WTC11 (cell line): ENCODE results near the gene BIRC2. TPM values are rescaled to one million over a fixed set of nuclear protein-coding genes. Genes with fewer than 3 reads are reported as not detected.

ENCODE experiments used
- ATAC-seq: fragments of 200-7000 bp; cut with Tn5 transposase; 2 replicates; pipeline ENCODE4 v1.10.0; 2021; ENCODE audit warnings: mild to moderate bottlenecking, moderate library complexity
- CTCF ChIA-PET: fragments of 300-600 bp; sonication (Branson Sonifier 250); formaldehyde crosslinking; loops from one replicate; lab custom pipeline; 2021; ENCODE audit warnings: antibody characterized with exemption; lab: Charles Lee
- POLR2A ChIA-PET: fragments of 350-600 bp; sonication (Branson Sonifier 250); formaldehyde crosslinking; loops from one replicate; lab custom pipeline; 2021; ENCODE audit warnings: antibody characterized with exemption; lab: Charles Lee
- DNase-seq: peaks from one replicate; pipeline ENCODE4 v3.0.0; 2021; ENCODE audit warnings: low spot score
- H3K27ac Mint-ChIP-seq: 2 replicates; pipeline ENCODE4 v1.8.0; 2021; ENCODE audit warnings: mixed read lengths
- H3K27me3 Mint-ChIP-seq: 2 replicates; pipeline ENCODE4 v1.8.0; 2021; ENCODE audit warnings: low read depth, mild to moderate bottlenecking, moderate library complexity, mixed read lengths
- H3K36me3 Mint-ChIP-seq: 2 replicates; pipeline ENCODE4 v1.8.0; 2021; ENCODE audit warnings: mixed read lengths
- H3K4me1 Mint-ChIP-seq: 2 replicates; pipeline ENCODE4 v1.8.0; 2022; ENCODE audit warnings: mixed read lengths
- H3K4me3 Mint-ChIP-seq: 2 replicates; pipeline ENCODE4 v1.8.0; 2021; ENCODE audit warnings: mild to moderate bottlenecking, moderate library complexity, mixed read lengths
- H3K9me3 Mint-ChIP-seq: 2 replicates; pipeline ENCODE4 v1.8.0; 2021; ENCODE audit warnings: mixed read lengths
- CTCF ChIP-seq: fragments of 200-600 bp; IDR thresholded peaks from 2 replicates; pipeline ENCODE4 v1.8.0; 2022; ENCODE audit warnings: antibody characterized with exemption
- HMGXB4 ChIP-seq: sonication (generic); formaldehyde crosslinking; IDR thresholded peaks from 2 replicates; pipeline ENCODE4 v1.8.1; 2023; ENCODE audit warnings: mild to moderate bottlenecking, moderate library complexity, missing genetic modification reagents
- NFE2L1 ChIP-seq: sonication (generic); formaldehyde crosslinking; IDR thresholded peaks from 2 replicates; pipeline ENCODE4 v1.8.1; 2023; ENCODE audit warnings: missing genetic modification reagents
- TCF7 ChIP-seq: sonication (generic); formaldehyde crosslinking; IDR thresholded peaks from 2 replicates; pipeline ENCODE4 v1.8.0; 2022; ENCODE audit warnings: mild to moderate bottlenecking, low read depth, missing genetic modification reagents, moderate library complexity
- ZNF263 ChIP-seq: sonication (generic); formaldehyde crosslinking; IDR thresholded peaks from 2 replicates; pipeline ENCODE4 v1.8.1; 2022; ENCODE audit warnings: low read depth, mild to moderate bottlenecking, moderate library complexity, missing genetic modification reagents
- ZNF416 ChIP-seq: fragments of 250-450 bp; sonication (Bioruptor Pico); IDR thresholded peaks from 2 replicates; pipeline ENCODE4 v1.9.0; 2021; ENCODE audit warnings: mild to moderate bottlenecking, inconsistent platforms
- ZNF423 ChIP-seq: fragments of 250-450 bp; sonication (Bioruptor Pico); IDR thresholded peaks from 2 replicates; pipeline ENCODE4 v2.1.2; 2022; ENCODE audit warnings: mild to moderate bottlenecking, moderate library complexity
- ZNF532 ChIP-seq: fragments of 250-450 bp; sonication (Bioruptor Pico); IDR thresholded peaks from 2 replicates; pipeline ENCODE4 v1.9.0; 2021; ENCODE audit warnings: mild to moderate bottlenecking, borderline replicate concordance
- total RNA-seq: library from RNA; stranded (reverse); gene quantifications from 3 replicates; pipeline ENCODE4 v1.2.3, GENCODE V29; 2021
- TF ChIP-seq, protein P1 (sequence below): sonication (generic); formaldehyde crosslinking; IDR thresholded peaks from 2 replicates; pipeline ENCODE4 v1.8.1; 2023; ENCODE audit warnings: mild to moderate bottlenecking, missing genetic modification reagents, moderate library complexity
- TF ChIP-seq, protein P2 (sequence below): sonication (generic); formaldehyde crosslinking; IDR thresholded peaks from 2 replicates; pipeline ENCODE4 v1.8.1; 2023; ENCODE audit warnings: mild to moderate bottlenecking, missing genetic modification reagents, moderate library complexity
- TF ChIP-seq, protein P3 (sequence below): sonication (generic); formaldehyde crosslinking; IDR thresholded peaks from 2 replicates; pipeline ENCODE4 v1.8.0; 2023; ENCODE audit warnings: mild to moderate bottlenecking, missing genetic modification reagents
- TF ChIP-seq, protein P4 (sequence below): sonication (generic); formaldehyde crosslinking; conservative IDR thresholded peaks from 2 replicates; pipeline ENCODE4 v1.8.1; 2022; ENCODE audit warnings: mild to moderate bottlenecking, missing genetic modification reagents

BIRC2 gene
- total RNA-seq, 1 experiment from 2014 or later: 22.3 TPM

- TF ChIP-seq ZNF423 (CRISPR knock-in tag) (no peak), CTCF (no peak)
Observed at GRCh38 chr11:102328748-102329147, 18.3 kb upstream of the BIRC2 start (continued).

DNA sequence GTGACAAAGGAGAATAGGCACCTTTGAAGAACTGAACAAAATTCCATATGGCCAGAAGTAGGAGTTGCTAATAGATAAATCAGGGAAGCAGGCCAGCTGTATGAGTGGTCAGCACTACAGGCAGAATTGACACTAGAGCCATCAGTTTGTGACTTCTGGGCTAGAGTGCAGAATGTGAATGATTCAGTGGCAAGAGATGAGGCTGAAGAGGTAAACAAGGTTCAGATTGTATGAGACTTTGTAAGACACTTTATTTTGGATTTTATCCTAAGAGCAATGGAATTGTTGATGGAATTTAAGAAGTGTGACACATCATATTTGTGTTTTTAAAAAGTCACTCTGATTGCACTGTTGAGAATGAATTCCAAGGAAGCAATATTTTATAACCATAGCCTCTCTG lies 16.8 kb upstream of the BIRC2 start:
- TF ChIP-seq, protein P1, sequence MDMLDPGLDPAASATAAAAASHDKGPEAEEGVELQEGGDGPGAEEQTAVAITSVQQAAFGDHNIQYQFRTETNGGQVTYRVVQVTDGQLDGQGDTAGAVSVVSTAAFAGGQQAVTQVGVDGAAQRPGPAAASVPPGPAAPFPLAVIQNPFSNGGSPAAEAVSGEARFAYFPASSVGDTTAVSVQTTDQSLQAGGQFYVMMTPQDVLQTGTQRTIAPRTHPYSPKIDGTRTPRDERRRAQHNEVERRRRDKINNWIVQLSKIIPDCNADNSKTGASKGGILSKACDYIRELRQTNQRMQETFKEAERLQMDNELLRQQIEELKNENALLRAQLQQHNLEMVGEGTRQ (CRISPR knock-in tag): no peak
- TF ChIP-seq NFE2L1 (CRISPR knock-in tag): no peak

DNA sequence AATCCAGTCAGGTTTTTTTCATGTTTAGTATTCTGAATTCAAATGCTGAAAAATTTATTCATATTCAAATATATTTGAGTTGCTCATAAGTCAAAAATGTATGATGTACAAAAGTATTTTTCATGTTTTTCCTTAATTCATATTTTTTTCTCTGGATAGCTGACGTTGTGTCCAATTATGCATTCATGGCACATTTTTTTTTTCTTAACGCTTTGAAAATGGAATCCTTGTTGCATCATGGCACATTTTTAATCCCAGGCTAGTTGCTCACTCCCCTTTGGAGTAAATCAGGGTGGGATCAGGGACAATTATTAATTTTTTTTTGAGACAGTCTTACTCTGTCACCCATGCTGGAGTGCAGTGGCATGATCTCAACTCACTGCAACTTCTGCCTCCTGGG lies 15.7 kb upstream of the BIRC2 start:
- DNase-seq (no peak), ATAC-seq (no peak)
- H3K4me3 Mint-ChIP-seq: no peak overlapping the region
- no peaks in the 10 kb centered on the region for H3K4me1 Mint-ChIP-seq
- TF ChIP-seq ZNF416 (CRISPR knock-in tag) (no peak), HMGXB4 (CRISPR knock-in tag) (no peak), ZNF263 (no peak), TCF7 (CRISPR knock-in tag) (no peak), ZNF532 (CRISPR knock-in tag) (no peak)
- TF ChIP-seq, protein P2, sequence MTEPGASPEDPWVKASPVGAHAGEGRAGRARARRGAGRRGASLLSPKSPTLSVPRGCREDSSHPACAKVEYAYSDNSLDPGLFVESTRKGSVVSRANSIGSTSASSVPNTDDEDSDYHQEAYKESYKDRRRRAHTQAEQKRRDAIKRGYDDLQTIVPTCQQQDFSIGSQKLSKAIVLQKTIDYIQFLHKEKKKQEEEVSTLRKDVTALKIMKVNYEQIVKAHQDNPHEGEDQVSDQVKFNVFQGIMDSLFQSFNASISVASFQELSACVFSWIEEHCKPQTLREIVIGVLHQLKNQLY (CRISPR knock-in tag): no peak
- TF ChIP-seq, protein P3, sequence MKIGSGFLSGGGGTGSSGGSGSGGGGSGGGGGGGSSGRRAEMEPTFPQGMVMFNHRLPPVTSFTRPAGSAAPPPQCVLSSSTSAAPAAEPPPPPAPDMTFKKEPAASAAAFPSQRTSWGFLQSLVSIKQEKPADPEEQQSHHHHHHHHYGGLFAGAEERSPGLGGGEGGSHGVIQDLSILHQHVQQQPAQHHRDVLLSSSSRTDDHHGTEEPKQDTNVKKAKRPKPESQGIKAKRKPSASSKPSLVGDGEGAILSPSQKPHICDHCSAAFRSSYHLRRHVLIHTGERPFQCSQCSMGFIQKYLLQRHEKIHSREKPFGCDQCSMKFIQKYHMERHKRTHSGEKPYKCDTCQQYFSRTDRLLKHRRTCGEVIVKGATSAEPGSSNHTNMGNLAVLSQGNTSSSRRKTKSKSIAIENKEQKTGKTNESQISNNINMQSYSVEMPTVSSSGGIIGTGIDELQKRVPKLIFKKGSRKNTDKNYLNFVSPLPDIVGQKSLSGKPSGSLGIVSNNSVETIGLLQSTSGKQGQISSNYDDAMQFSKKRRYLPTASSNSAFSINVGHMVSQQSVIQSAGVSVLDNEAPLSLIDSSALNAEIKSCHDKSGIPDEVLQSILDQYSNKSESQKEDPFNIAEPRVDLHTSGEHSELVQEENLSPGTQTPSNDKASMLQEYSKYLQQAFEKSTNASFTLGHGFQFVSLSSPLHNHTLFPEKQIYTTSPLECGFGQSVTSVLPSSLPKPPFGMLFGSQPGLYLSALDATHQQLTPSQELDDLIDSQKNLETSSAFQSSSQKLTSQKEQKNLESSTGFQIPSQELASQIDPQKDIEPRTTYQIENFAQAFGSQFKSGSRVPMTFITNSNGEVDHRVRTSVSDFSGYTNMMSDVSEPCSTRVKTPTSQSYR (CRISPR knock-in tag): no peak
- TF ChIP-seq, protein P4, sequence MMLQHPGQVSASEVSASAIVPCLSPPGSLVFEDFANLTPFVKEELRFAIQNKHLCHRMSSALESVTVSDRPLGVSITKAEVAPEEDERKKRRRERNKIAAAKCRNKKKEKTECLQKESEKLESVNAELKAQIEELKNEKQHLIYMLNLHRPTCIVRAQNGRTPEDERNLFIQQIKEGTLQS: no peak
- ChIA-PET POLR2A (no interaction called here), CTCF (interaction anchor here (1.5 kb wide), 1 partner anchor 21 kb away, joined by 5 read pairs; no protein-coding TSS in a partner anchor)
- H3K27ac Mint-ChIP-seq: no peak overlapping the region
- H3K27me3 Mint-ChIP-seq: no peaks in the 10 kb centered on the region
- H3K9me3 Mint-ChIP-seq: no peaks in the 10 kb centered on the region
- no peaks in the 10 kb centered on the region for H3K36me3 Mint-ChIP-seq

More for the DNA sequence above, 16.8 kb upstream of the BIRC2 start:
- no peak overlapping the region for H3K4me3 Mint-ChIP-seq
- no peaks in the 10 kb centered on the region for H3K36me3 Mint-ChIP-seq
- ChIA-PET CTCF (no interaction called here), POLR2A (no interaction called here)
- no peaks in the 10 kb centered on the region for H3K4me1 Mint-ChIP-seq
- no peak for ATAC-seq
- H3K27me3 Mint-ChIP-seq: no peaks in the 10 kb centered on the region
- no peak for DNase-seq
- H3K9me3 Mint-ChIP-seq: no peaks in the 10 kb centered on the region
- no peak overlapping the region for H3K27ac Mint-ChIP-seq
